Colonic mucosa (tissue), 4 donors: ENCODE results near the gene PMM2. TPM values are rescaled to one million over a fixed set of nuclear protein-coding genes. Genes with fewer than 3 reads are reported as not detected.
"Not testable (repeated sequence)": the region's sequence is repeated elsewhere in the genome, so short reads cannot be mapped to it uniquely, and the experiment has no call there.

Source experiments
- DNase-seq: peaks from one replicate; pipeline ENCODE4 v3.0.0-alpha.2; 2020
- H3K27ac ChIP-seq: fragments of 200-600 bp; one replicate; pipeline ENCODE4 v1.8.0; 2021
- H3K27me3 ChIP-seq: fragments of 200-600 bp; one replicate; pipeline ENCODE4 v1.8.0; 2021
- H3K36me3 ChIP-seq: fragments of 200-600 bp; one replicate; pipeline ENCODE4 v1.8.0; 2021
- H3K4me1 ChIP-seq: fragments of 200-600 bp; one replicate; pipeline ENCODE4 v1.8.0; 2021; ENCODE audit warnings: mild to moderate bottlenecking
- H3K4me3 ChIP-seq: fragments of 200-600 bp; one replicate; pipeline ENCODE4 v1.8.0; 2021
- H3K9ac ChIP-seq, 2 donors: one replicate each; pipeline ENCODE4 v1.7.0; 2013; ENCODE audit warnings: control low read depth in 2 of 2, low read depth in 2 of 2, low read length in 2 of 2
- H3K9me3 ChIP-seq: fragments of 200-600 bp; one replicate; pipeline ENCODE4 v1.8.0; 2021
- intact Hi-C: fragments of 100-400 bp; cut with DNase I; formaldehyde crosslinking; loops from one replicate; pipeline ENCODE4 v1.14.1; 2022
- total RNA-seq, 2 donors: library from RNA; stranded (reverse); fragmentation: NEBNext Ultra II Directional in 1 of 2; extraction: Animal tissue kit (Norgen Biotek cat#: 25700) in 1 of 2; gene quantifications; one replicate each; pipeline ENCODE4 v1.2.1, GENCODE V29; 2021
- TF ChIP-seq, protein P1 (sequence below): fragments of 200-600 bp; IDR thresholded peaks from one replicate; pipeline ENCODE4 v1.8.0; 2022; ENCODE audit warnings: antibody characterized with exemption, mild to moderate bottlenecking
- donor health status: healthy.
- donor health status: DM: no; HTN: no; CAD: no.
- donor health status: DM: no; HTN: no; CAD: no.

The PMM2 gene
- total RNA-seq, 2 donors from 2014 or later: 60.7 to 88.1 TPM

DNA sequence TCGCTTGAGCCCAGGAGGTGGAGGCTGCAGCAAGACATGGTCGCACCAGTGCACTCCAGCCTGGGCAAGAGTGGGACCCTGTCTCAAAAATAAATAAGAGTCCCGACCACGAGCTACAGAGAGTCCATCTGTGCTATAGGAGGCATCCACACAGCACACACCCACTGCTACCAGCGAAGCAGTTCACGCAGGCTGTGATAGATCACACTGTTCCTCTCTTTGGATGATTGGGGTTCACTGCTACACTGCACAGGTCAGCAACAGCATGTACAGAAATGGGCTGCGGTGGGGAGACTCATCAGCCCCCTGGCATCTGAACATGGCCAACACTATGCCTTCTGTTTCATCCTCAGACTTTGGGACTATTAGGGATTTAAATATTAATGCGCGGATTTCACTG, 33.8 kb downstream of the PMM2 start:
- H3K9ac ChIP-seq: no peak overlapping the region
- no peaks in the 10 kb centered on the region for H3K4me1 ChIP-seq
- no peak for DNase-seq
- H3K27me3 ChIP-seq: no peaks in the 10 kb centered on the region
- peaks cover 10% of the 10 kb centered on the region for H3K36me3 ChIP-seq
- H3K4me3 ChIP-seq: no peak overlapping the region
- H3K27ac ChIP-seq: no peak overlapping the region
- TF ChIP-seq, protein P1, sequence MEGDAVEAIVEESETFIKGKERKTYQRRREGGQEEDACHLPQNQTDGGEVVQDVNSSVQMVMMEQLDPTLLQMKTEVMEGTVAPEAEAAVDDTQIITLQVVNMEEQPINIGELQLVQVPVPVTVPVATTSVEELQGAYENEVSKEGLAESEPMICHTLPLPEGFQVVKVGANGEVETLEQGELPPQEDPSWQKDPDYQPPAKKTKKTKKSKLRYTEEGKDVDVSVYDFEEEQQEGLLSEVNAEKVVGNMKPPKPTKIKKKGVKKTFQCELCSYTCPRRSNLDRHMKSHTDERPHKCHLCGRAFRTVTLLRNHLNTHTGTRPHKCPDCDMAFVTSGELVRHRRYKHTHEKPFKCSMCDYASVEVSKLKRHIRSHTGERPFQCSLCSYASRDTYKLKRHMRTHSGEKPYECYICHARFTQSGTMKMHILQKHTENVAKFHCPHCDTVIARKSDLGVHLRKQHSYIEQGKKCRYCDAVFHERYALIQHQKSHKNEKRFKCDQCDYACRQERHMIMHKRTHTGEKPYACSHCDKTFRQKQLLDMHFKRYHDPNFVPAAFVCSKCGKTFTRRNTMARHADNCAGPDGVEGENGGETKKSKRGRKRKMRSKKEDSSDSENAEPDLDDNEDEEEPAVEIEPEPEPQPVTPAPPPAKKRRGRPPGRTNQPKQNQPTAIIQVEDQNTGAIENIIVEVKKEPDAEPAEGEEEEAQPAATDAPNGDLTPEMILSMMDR: no peak
- no peaks in the 10 kb centered on the region for H3K9me3 ChIP-seq
- intact Hi-C loops: no loop called here

DNA sequence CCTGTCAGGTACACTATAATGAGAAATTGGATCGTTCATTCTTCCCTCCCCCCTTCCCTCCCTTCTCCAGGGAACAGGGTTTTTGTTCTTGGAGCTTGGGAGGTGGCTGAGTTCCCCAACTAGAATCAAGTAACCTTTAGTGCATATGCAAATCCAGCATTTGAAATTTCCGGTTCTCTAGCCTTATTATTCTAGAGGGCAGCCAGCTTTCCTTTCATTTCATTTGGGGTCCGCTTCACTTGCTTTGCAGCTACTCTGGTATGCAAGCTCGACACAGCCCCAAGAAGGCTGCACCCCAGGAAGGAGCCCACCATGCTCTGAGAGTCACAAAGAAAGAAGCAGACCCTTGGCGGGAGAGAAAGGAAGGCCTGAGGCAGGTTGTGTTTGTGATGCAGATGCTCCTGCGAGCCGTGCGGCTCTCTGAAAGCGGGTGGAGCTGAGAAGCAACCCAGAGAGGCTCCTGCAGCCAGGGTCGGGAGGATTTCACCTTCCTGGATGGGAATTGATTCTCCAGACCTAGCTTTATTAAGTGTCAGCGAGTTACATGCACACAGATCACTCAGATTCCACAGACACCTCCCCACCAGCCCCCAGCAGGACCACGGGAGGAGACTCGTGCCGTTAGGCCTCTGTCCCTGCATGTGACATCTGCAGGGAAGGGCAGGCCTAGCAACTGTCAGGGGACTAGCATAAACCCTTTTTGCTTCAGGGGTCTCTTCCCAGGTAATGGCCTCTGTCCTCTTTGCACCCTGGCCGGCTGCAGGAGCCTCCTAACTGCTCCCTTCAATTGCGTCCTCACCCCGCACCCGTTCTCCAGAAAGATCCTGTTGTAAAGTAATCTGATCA, 34.5 kb downstream of the PMM2 start:
- no peaks in the 10 kb centered on the region for H3K27me3 ChIP-seq
- no peak overlapping the region for H3K9ac ChIP-seq
- intact Hi-C loops: no loop called here
- H3K36me3 ChIP-seq: peaks cover 10% of the 10 kb centered on the region
- H3K27ac ChIP-seq: no peak overlapping the region
- no peak for DNase-seq
- no peaks in the 10 kb centered on the region for H3K9me3 ChIP-seq
- H3K4me1 ChIP-seq: no peaks in the 10 kb centered on the region
- TF ChIP-seq, protein P1: no peak
- H3K4me3 ChIP-seq: no peak overlapping the region

DNA sequence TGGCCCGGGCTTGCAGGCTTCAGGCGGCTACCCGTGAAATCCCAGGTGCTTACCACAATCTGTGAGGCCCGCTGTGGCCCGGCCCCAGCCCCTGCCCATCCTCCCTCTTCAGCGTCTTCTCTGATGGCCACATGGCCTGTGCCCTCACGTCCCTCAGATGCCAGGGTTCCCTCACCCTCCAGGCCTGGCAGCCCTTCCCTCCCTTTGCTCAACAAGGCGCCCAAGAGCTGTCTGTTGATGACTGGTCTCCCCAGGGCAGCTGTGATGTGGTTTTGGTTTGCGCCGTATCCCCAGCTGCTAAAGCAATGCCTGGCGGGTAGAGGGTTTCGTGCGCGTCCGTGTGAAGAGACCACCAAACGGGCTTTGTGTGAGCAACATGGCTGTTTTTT, 35.1 kb downstream of the PMM2 start:
- peaks cover 10% of the 10 kb centered on the region for H3K36me3 ChIP-seq
- TF ChIP-seq, protein P1: no peak
- intact Hi-C loops: no loop called here

DNA sequence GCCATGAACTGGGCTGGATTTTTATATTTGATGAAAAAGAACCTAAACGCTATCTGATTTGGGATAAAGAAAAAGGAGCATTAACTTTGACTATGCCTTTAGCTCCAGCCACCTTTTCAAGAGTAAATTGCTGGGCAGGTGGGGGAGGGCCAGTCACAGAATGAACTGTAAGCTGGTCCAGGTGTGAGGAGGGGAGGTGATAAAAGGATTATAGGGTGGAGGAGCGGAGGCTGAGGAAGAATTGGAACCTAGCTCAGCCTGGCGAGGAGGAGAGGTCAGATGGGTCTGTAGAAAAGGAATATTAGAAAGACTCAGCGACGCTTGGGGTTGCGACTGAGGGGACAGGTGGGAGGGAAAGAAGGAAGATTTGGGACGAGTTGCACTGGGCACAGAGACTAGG, 39.2 kb downstream of the PMM2 start:
- H3K36me3 ChIP-seq, intact Hi-C loops, H3K4me1 ChIP-seq, H3K4me3 ChIP-seq, H3K9ac ChIP-seq, H3K27me3 ChIP-seq, H3K27ac ChIP-seq, DNase-seq, H3K9me3 ChIP-seq: not testable (repeated sequence)

More for the DNA sequence above, 35.1 kb downstream of the PMM2 start:
- no peak overlapping the region for H3K4me3 ChIP-seq
- DNase-seq: no peak
- H3K27me3 ChIP-seq: no peaks in the 10 kb centered on the region
- H3K9me3 ChIP-seq: no peaks in the 10 kb centered on the region
- H3K27ac ChIP-seq: no peak overlapping the region
- no peak overlapping the region for H3K9ac ChIP-seq
- H3K4me1 ChIP-seq: no peaks in the 10 kb centered on the region

DNA sequence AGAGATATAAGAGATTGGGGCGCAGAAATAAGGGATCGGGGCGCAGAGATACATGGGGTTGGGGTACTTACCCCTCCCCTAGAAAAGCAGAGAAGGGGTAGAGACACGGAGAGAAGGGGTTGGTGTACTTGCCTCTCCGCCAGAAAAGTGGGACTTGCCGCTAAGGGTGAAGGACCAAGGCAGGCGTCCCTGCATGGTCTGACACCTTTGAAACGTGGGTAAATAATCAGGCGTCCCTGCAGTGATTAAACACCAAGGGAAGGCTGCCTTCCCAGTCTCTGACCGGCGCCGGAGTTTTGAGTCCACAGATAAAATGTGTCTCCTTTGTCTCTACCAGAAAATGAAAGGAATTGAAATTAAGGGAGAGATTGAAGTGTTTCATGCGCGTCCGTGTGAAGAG, 40.0 kb downstream of the PMM2 start:
- DNase-seq, H3K9me3 ChIP-seq, H3K27me3 ChIP-seq, H3K27ac ChIP-seq, H3K36me3 ChIP-seq, H3K9ac ChIP-seq, intact Hi-C loops, H3K4me3 ChIP-seq, H3K4me1 ChIP-seq: not testable (repeated sequence)

DNA sequence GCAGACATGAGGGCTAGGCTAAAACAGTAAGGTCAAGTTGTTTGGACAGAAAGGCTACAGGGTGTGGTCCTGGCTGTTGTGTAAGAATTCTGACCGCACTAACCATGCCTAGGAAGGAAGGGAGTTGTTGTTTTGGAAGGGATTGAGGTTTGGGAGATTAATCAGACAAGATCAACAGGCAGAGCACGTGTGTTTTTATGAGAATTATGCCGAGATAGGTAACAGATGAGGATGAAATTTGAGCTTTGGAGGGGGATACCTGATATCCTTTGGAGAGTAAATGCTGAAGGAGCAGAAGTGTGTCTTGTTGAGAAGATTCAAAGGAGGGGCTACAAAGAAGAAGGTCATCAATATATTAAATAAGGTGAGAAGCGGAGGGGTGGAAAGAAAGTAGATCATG, 44.4 kb downstream of the PMM2 start:
- intact Hi-C loops, H3K27ac ChIP-seq, H3K36me3 ChIP-seq, H3K27me3 ChIP-seq, H3K4me3 ChIP-seq, H3K9ac ChIP-seq, H3K4me1 ChIP-seq, DNase-seq, H3K9me3 ChIP-seq: not testable (repeated sequence)

DNA sequence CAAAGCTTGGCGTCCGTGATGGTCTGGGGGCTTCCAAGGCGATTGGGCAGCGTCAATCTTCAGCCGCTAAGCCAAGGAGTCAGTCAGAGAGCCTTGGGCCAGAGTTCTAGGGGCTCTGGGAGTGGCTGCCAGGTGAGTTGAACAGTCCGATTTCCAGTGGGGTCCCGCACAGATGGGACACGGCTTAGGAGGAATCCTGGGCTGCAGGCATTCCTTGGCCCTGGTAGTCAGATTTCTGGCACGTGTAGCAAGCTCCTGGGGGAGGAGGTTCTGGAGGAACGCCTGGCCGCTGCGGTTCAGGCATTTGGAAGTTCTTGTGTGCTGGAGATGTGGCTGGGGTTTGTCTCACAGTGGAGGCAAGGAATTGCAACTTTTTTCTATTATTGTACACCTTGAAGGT, 45.7 kb downstream of the PMM2 start:
- H3K27me3 ChIP-seq, H3K27ac ChIP-seq, H3K9me3 ChIP-seq, H3K4me3 ChIP-seq, H3K9ac ChIP-seq, intact Hi-C loops, DNase-seq, H3K4me1 ChIP-seq, H3K36me3 ChIP-seq: not testable (repeated sequence)
